Measurements from ENCODE around the gene NOXO1.

GRCh38 chr16:1940273-1941161 lies 40.8 kb downstream of the NOXO1 start:
- TF ChIP-seq CTCF (IDR thresholded peaks at IDR 0.05) (no peak), POLR2A (IDR thresholded peaks at IDR 0.05; ENCODE audit: low read depth) (no peak), EP300 (IDR thresholded peaks at IDR 0.05) (no peak)

Measured in esophagus muscularis mucosa (tissue), 4 donors.